T-helper 2 cell treated with Interferon-gamma antibody and Interleukin-4, amounts not matched to agents 5 μg/mL and 100 μg/mL, for 36 hours (primary cell): ENCODE data around the gene IFNLR1.

Experiments used
- DNase-seq: peaks from one replicate; pipeline ENCODE4 v3.0.0; 2021; ENCODE audit warnings: low spot score
- H3K27ac Mint-ChIP-seq: one replicate; pipeline ENCODE4 v1.8.0; 2021; ENCODE audit warnings: mild to moderate bottlenecking, mixed read lengths
- H3K27me3 Mint-ChIP-seq: one replicate; pipeline ENCODE4 v1.8.0; 2021; ENCODE audit warnings: low read depth, mixed read lengths
- H3K36me3 Mint-ChIP-seq: one replicate; pipeline ENCODE4 v1.8.0; 2021; ENCODE audit warnings: low read depth, mixed read lengths
- H3K4me1 Mint-ChIP-seq: one replicate; pipeline ENCODE4 v1.8.0; 2021; ENCODE audit warnings: low read depth, mixed read lengths
- H3K4me3 Mint-ChIP-seq: one replicate; pipeline ENCODE4 v1.8.0; 2022; ENCODE audit warnings: mild to moderate bottlenecking, moderate library complexity, mixed read lengths
- H3K9me3 Mint-ChIP-seq: one replicate; pipeline ENCODE4 v1.8.0; 2021; ENCODE audit warnings: mixed read lengths

Gene IFNLR1

GRCh38 chr1:24186993-24187790, at the start of gene IFNLR1:
Gene IFNLR1, minus strand, starts transcription at chr1:24187289. Its CDS starts 41 bp downstream, at chr1:24187248.
- H3K36me3 Mint-ChIP-seq = peaks cover 2% of the 10 kb centered on the region
- DNase-seq = peak; percentile 82
- H3K4me1 Mint-ChIP-seq = peaks cover 39% of the 10 kb centered on the region
- peaks cover 7% of the 10 kb centered on the region for H3K9me3 Mint-ChIP-seq
- peak within 1 kb of the TSS; percentile 85 for H3K4me3 Mint-ChIP-seq
- H3K27ac Mint-ChIP-seq = peak within 1 kb of the TSS; percentile 36
- H3K27me3 Mint-ChIP-seq = peaks cover 2% of the 10 kb centered on the region

- peak; percentile 24 for DNase-seq
- Mint-ChIP-seq H3K4me1 (no peaks in the 10 kb centered on the region), H3K36me3 (no peaks in the 10 kb centered on the region), H3K4me3 (no peak overlapping the region), H3K27me3 (peaks cover 6% of the 10 kb centered on the region), H3K9me3 (no peaks in the 10 kb centered on the region), H3K27ac (no peak overlapping the region)
These were observed 49.1 kb upstream of the IFNLR1 start for GRCh38 chr1:24235921-24236788.

- no peak for DNase-seq
- no peaks in the 10 kb centered on the region for H3K36me3 Mint-ChIP-seq
- H3K4me1 Mint-ChIP-seq = no peaks in the 10 kb centered on the region
- no peak overlapping the region for H3K27ac Mint-ChIP-seq
- H3K9me3 Mint-ChIP-seq = no peaks in the 10 kb centered on the region
- no peak overlapping the region for H3K4me3 Mint-ChIP-seq
- peaks cover 6% of the 10 kb centered on the region for H3K27me3 Mint-ChIP-seq
These were observed 46.9 kb upstream of the IFNLR1 start for GRCh38 chr1:24233684-24234600.

- no peaks in the 10 kb centered on the region for H3K9me3 Mint-ChIP-seq
- H3K36me3 Mint-ChIP-seq = no peaks in the 10 kb centered on the region
- no peak overlapping the region for H3K4me3 Mint-ChIP-seq
- peaks cover 5% of the 10 kb centered on the region for H3K27me3 Mint-ChIP-seq
- H3K4me1 Mint-ChIP-seq = peaks cover 2% of the 10 kb centered on the region
- H3K27ac Mint-ChIP-seq = no peak overlapping the region
- DNase-seq = no peak
These were observed 44.6 kb upstream of the IFNLR1 start for GRCh38 chr1:24231701-24232100.

GRCh38 chr1:24228311-24228710, 41.2 kb upstream of the IFNLR1 start:
- Mint-ChIP-seq H3K4me1 (peaks cover 2% of the 10 kb centered on the region), H3K27ac (no peak overlapping the region), H3K4me3 (no peak overlapping the region), H3K9me3 (no peaks in the 10 kb centered on the region), H3K36me3 (no peaks in the 10 kb centered on the region), H3K27me3 (no peaks in the 10 kb centered on the region)
- DNase-seq = no peak

GRCh38 chr1:24226749-24227148, 39.7 kb upstream of the IFNLR1 start:
- Mint-ChIP-seq H3K27me3 (peaks cover 11% of the 10 kb centered on the region), H3K27ac (no peak overlapping the region), H3K36me3 (no peaks in the 10 kb centered on the region), H3K4me1 (peaks cover 2% of the 10 kb centered on the region), H3K9me3 (no peaks in the 10 kb centered on the region), H3K4me3 (no peak overlapping the region)
- no peak for DNase-seq

- H3K4me3 Mint-ChIP-seq = no peak overlapping the region
- H3K27me3 Mint-ChIP-seq = peaks cover 19% of the 10 kb centered on the region
- no peaks in the 10 kb centered on the region for H3K36me3 Mint-ChIP-seq
- DNase-seq = no peak
- H3K27ac Mint-ChIP-seq = no peak overlapping the region
- no peaks in the 10 kb centered on the region for H3K9me3 Mint-ChIP-seq
- H3K4me1 Mint-ChIP-seq = peaks cover 2% of the 10 kb centered on the region
These were observed 37.7 kb upstream of the IFNLR1 start for GRCh38 chr1:24224761-24225160.

- DNase-seq = no peak
- Mint-ChIP-seq H3K27me3 (peaks cover 22% of the 10 kb centered on the region), H3K9me3 (no peaks in the 10 kb centered on the region), H3K4me3 (no peak overlapping the region), H3K36me3 (no peaks in the 10 kb centered on the region), H3K4me1 (peaks cover 2% of the 10 kb centered on the region), H3K27ac (no peak overlapping the region)
These were observed 37.0 kb upstream of the IFNLR1 start for GRCh38 chr1:24224086-24224485.

GRCh38 chr1:24222793-24223192, 35.7 kb upstream of the IFNLR1 start:
- Mint-ChIP-seq H3K4me1 (peaks cover 2% of the 10 kb centered on the region), H3K9me3 (no peaks in the 10 kb centered on the region), H3K36me3 (no peaks in the 10 kb centered on the region), H3K27me3 (peaks cover 26% of the 10 kb centered on the region), H3K27ac (no peak overlapping the region), H3K4me3 (no peak overlapping the region)
- DNase-seq = no peak

- Mint-ChIP-seq H3K27ac (no peak overlapping the region), H3K27me3 (peaks cover 30% of the 10 kb centered on the region), H3K36me3 (no peaks in the 10 kb centered on the region), H3K4me3 (no peak overlapping the region), H3K4me1 (peaks cover 2% of the 10 kb centered on the region), H3K9me3 (no peaks in the 10 kb centered on the region)
- no peak for DNase-seq
These were observed 35.0 kb upstream of the IFNLR1 start for GRCh38 chr1:24222008-24222605.

- H3K9me3 Mint-ChIP-seq = no peaks in the 10 kb centered on the region
- no peak for DNase-seq
- peaks cover 36% of the 10 kb centered on the region for H3K27me3 Mint-ChIP-seq
- no peak overlapping the region for H3K4me3 Mint-ChIP-seq
- no peaks in the 10 kb centered on the region for H3K4me1 Mint-ChIP-seq
- no peaks in the 10 kb centered on the region for H3K36me3 Mint-ChIP-seq
- H3K27ac Mint-ChIP-seq = no peak overlapping the region
These were observed 34.2 kb upstream of the IFNLR1 start for GRCh38 chr1:24221246-24221645.

- Mint-ChIP-seq H3K36me3 (no peaks in the 10 kb centered on the region), H3K4me1 (no peaks in the 10 kb centered on the region), H3K27ac (no peak overlapping the region), H3K4me3 (no peak overlapping the region), H3K9me3 (no peaks in the 10 kb centered on the region), H3K27me3 (peaks cover 47% of the 10 kb centered on the region)
- no peak for DNase-seq
These were observed 29.4 kb upstream of the IFNLR1 start for GRCh38 chr1:24216276-24217074.
